Thoracic aorta (tissue), 2 donors: ENCODE measurements around the gene SH3PXD2A. TPM values are rescaled to one million over a fixed set of nuclear protein-coding genes. Genes with fewer than 3 reads are reported as not detected.

Experiments
- ATAC-seq: fragments of 150-250 bp; one replicate; pipeline ENCODE4 v1.8.0; 2017; ENCODE audit warnings: low read depth; ENCODE audit not compliant: insufficient number of reproducible peaks, low FRiP score
- DNase-seq: peaks from one replicate; pipeline ENCODE4 v3.0.0-alpha.2; 2020; ENCODE audit warnings: low spot score
- H3K27ac ChIP-seq, 2 donors: fragments of 200-600 bp; sonication (generic); 1 replicate in 1 of 2; 2 replicates in 1 of 2; pipeline ENCODE4 v1.5.1; 2016; ENCODE audit warnings: mild to moderate bottlenecking in 2 of 2, moderate library complexity in 2 of 2
- H3K27me3 ChIP-seq: fragments of 200-600 bp; sonication (generic); replicated peaks from 2 replicates; pipeline ENCODE4 v1.6.0; 2016; ENCODE audit warnings: mild to moderate bottlenecking; ENCODE audit not compliant: insufficient read depth
- H3K36me3 ChIP-seq: fragments of 200-600 bp; sonication (generic); one replicate; pipeline ENCODE4 v1.5.1; 2016
- H3K4me1 ChIP-seq, 2 donors: fragments of 200-600 bp; sonication (generic); 1 replicate in 1 of 2; 2 replicates in 1 of 2; pipeline versions ENCODE4 v1.5.1 to v1.6.0; 2016; ENCODE audit warnings: low read depth in 2 of 2, mild to moderate bottlenecking in 1 of 2; ENCODE audit not compliant: control insufficient read depth in 1 of 2
- H3K4me3 ChIP-seq: fragments of 200-600 bp; sonication (generic); 2 replicates; pipeline ENCODE4 v1.5.1; 2016; ENCODE audit warnings: mild to moderate bottlenecking
- H3K9me3 ChIP-seq: fragments of 200-600 bp; sonication (generic); 2 replicates; pipeline ENCODE4 v1.5.1; 2016
- total RNA-seq, 2 donors: library from RNA; depleted of rRNA; stranded (reverse); fragments of >200 nt; gene quantifications; one replicate each; pipeline versions ENCODE4 v1.1.0 to v1.2.3, GENCODE V29; 2016
- TF ChIP-seq, protein P1 (sequence below): fragments of 200-600 bp; sonication (generic); IDR thresholded peaks from one replicate; pipeline ENCODE4 v1.5.1; 2019; ENCODE audit warnings: antibody characterized with exemption

The SH3PXD2A gene
- total RNA-seq, 2 donors from 2014 or later, result 28.3 to 51.5 TPM

DNA sequence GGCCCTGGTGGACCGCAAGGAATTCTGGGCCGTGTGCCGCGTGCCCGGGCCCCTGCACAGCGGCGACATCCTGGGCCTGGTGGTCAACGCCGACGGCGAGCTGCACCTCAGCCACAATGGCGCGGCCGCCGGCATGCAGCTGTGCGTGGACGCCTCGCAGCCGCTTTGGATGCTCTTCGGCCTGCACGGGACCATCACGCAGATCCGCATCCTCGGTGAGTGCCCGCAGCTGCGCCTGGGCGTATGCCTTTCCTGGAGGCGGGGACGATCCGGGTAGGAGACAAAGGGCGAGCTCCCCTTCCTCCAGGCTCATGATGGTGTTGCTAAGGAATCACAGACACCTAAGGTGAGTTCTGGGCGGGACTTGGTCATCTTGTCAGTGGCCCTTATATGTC is 270.4 kb downstream of the SH3PXD2A start:
- DNase-seq, result no peak
- peak overlapping the region; percentile 52 for H3K4me3 ChIP-seq
- no peaks in the 10 kb centered on the region for H3K4me1 ChIP-seq
- no peak overlapping the region for H3K27ac ChIP-seq
- H3K36me3 ChIP-seq, result no peaks in the 10 kb centered on the region
- H3K9me3 ChIP-seq, result no peaks in the 10 kb centered on the region
- no peaks in the 10 kb centered on the region for H3K27me3 ChIP-seq
- ATAC-seq, result no peak
- TF ChIP-seq, protein P1, sequence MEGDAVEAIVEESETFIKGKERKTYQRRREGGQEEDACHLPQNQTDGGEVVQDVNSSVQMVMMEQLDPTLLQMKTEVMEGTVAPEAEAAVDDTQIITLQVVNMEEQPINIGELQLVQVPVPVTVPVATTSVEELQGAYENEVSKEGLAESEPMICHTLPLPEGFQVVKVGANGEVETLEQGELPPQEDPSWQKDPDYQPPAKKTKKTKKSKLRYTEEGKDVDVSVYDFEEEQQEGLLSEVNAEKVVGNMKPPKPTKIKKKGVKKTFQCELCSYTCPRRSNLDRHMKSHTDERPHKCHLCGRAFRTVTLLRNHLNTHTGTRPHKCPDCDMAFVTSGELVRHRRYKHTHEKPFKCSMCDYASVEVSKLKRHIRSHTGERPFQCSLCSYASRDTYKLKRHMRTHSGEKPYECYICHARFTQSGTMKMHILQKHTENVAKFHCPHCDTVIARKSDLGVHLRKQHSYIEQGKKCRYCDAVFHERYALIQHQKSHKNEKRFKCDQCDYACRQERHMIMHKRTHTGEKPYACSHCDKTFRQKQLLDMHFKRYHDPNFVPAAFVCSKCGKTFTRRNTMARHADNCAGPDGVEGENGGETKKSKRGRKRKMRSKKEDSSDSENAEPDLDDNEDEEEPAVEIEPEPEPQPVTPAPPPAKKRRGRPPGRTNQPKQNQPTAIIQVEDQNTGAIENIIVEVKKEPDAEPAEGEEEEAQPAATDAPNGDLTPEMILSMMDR, result no peak

DNA sequence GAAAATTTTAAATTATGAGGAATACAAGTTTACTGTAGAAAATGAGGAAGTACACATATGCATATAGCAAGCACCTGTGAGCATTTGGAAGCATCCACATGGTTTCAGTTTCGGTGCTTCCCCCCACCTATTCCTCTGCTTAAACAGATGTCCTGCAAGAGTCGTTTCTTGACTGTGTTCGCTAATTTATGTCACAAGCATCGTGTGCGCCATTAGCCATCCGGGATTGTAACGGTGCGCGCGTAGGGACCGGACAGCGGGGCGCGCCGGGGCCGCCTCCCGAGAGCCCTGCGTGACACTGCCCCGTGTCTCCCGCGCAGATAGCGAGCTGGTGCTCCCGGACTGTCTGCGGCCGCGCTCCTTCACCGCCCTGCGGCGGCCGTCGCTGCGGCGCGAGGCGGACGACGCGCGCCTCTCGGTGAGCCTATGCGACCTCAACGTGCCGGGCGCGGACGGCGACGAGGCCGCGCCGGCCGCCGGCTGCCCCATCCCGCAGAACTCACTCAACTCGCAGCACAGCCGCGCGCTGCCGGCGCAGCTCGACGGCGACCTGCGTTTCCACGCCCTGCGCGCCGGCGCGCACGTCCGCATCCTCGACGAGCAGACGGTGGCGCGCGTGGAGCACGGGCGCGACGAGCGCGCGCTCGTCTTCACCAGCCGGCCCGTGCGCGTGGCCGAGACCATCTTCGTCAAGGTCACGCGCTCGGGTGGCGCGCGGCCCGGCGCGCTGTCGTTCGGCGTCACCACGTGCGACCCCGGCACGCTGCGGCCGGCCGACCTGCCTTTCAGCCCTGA is 271.0 kb downstream of the SH3PXD2A start:
- no peaks in the 10 kb centered on the region for H3K4me1 ChIP-seq
- H3K36me3 ChIP-seq, result no peaks in the 10 kb centered on the region
- DNase-seq (no peak), ATAC-seq (no peak)
- no peaks in the 10 kb centered on the region for H3K9me3 ChIP-seq
- H3K27ac ChIP-seq, result no peak overlapping the region
- TF ChIP-seq, protein P1, result no peak
- peak overlapping the region; percentile 52 for H3K4me3 ChIP-seq
- H3K27me3 ChIP-seq, result no peaks in the 10 kb centered on the region

DNA sequence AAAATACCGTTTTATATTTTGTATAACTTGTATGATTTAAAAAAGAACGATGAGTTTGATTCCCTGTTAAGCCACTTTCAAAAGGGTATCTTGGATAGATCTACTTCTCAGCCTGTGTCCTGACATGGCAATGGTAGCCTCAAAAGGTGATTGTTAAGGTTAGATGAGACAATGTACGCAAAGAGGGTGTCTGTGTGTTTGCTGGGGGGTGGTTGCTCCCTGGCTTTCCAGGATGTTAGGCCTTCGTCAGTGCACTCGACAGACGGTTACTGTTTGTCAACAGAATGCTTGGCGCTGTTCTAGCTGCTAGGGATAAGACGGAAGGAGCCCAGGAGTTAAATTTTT is 271.5 kb downstream of the SH3PXD2A start:
- H3K27ac ChIP-seq, result no peak overlapping the region
- H3K36me3 ChIP-seq, result no peaks in the 10 kb centered on the region
- ATAC-seq (no peak), DNase-seq (no peak)
- H3K4me1 ChIP-seq, result no peaks in the 10 kb centered on the region
- no peaks in the 10 kb centered on the region for H3K9me3 ChIP-seq
- H3K4me3 ChIP-seq, result peak overlapping the region; percentile 52
- H3K27me3 ChIP-seq, result no peaks in the 10 kb centered on the region
- TF ChIP-seq, protein P1, result no peak

DNA sequence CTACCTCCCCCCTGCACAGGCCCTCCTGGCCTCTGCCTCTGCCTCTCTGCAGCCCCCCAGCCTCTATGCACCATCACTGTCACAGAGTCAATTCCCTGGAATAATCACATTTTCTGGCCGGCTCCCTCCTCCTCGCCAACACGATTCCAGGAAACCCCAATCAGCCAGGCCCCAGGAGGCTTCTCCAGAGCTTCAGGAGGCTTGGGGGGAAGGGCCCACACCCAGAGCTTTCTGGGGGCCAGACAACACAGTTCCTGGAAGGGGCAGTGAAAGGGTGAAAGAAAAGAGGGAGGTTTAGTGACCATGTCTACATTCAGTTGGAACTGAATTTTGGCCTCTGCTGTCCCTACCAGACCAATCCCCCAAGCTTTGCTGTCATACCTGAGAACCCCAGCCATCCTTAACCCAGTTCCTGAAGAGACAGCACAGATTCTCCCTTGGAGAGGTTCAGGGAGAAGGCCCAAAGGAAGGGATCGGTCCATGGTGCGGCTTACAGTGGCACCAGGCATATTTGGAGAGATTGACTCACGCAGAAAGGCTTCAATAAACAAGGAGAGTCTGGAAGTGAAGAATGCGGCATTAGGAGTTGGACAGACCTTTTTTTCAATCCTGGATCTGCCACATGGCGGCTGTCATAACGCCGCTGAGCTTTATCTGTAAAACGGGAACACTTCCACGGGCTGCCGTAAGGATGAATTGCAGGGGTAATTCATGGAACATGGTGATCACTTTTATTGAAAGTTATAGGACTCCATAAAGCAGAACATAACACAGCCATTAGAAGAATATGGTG is 272.8 kb downstream of the SH3PXD2A start:
- no peaks in the 10 kb centered on the region for H3K9me3 ChIP-seq
- H3K27ac ChIP-seq, result no peak overlapping the region
- TF ChIP-seq, protein P1, result no peak
- no peaks in the 10 kb centered on the region for H3K36me3 ChIP-seq
- DNase-seq (no peak), ATAC-seq (no peak)
- H3K4me3 ChIP-seq, result no peak overlapping the region
- no peaks in the 10 kb centered on the region for H3K27me3 ChIP-seq
- no peaks in the 10 kb centered on the region for H3K4me1 ChIP-seq

DNA sequence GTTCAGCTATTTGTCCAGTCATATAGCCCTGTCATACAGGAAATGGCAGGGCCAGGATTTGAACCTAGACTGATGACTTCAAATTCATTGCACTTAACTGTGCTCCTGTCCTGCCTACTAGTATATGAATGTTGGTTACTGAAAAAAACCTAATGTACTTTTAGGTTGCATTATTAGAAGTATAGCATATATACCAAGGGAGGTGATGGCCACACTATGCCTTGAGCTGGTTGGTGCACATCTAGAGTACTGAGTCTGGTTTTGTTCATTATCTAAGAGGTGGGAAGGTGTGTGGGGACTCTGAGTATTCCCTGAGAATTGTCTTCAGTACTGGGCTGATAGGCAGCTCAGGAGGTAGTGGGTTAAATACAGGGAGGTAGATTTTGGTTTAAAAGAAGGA is 273.9 kb downstream of the SH3PXD2A start:
- TF ChIP-seq, protein P1, result no peak
- Histone ChIP-seq H3K27ac (no peak overlapping the region), H3K9me3 (no peaks in the 10 kb centered on the region), H3K4me3 (no peak overlapping the region), H3K4me1 (no peaks in the 10 kb centered on the region), H3K27me3 (no peaks in the 10 kb centered on the region), H3K36me3 (no peaks in the 10 kb centered on the region)
- ATAC-seq (no peak), DNase-seq (no peak)
